Measurements from ENCODE around the gene EXOC6. TPM values are rescaled to one million over a fixed set of nuclear protein-coding genes. Genes with fewer than 3 reads are reported as not detected.

Gene EXOC6
- total and polyA plus RNA-seq, 2 of the 13 experiments (the other 11 are each of a cell fraction or from before 2014, with no cell fraction given), result 22.2 to 29.2 TPM

DNA sequence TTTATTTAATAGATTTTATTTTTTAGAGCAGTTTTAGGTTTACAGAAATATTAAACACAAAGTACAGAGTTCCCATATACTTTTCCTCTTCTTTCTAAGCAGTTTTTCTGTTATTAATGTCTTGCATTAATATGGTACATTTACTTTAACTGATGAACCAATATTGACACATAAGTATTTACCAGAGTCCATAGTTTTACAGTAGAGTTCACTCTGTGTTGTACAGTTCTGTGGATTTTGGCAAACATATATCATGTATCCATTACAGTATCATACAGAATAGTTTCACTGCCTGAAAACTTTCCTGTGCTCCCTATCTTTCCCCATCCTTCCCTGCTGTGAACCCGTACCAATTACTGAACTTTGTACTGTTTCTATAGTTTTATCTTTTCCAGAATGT is 55.3 kb downstream of the EXOC6 start (continued):
- TF ChIP-seq, protein P1, sequence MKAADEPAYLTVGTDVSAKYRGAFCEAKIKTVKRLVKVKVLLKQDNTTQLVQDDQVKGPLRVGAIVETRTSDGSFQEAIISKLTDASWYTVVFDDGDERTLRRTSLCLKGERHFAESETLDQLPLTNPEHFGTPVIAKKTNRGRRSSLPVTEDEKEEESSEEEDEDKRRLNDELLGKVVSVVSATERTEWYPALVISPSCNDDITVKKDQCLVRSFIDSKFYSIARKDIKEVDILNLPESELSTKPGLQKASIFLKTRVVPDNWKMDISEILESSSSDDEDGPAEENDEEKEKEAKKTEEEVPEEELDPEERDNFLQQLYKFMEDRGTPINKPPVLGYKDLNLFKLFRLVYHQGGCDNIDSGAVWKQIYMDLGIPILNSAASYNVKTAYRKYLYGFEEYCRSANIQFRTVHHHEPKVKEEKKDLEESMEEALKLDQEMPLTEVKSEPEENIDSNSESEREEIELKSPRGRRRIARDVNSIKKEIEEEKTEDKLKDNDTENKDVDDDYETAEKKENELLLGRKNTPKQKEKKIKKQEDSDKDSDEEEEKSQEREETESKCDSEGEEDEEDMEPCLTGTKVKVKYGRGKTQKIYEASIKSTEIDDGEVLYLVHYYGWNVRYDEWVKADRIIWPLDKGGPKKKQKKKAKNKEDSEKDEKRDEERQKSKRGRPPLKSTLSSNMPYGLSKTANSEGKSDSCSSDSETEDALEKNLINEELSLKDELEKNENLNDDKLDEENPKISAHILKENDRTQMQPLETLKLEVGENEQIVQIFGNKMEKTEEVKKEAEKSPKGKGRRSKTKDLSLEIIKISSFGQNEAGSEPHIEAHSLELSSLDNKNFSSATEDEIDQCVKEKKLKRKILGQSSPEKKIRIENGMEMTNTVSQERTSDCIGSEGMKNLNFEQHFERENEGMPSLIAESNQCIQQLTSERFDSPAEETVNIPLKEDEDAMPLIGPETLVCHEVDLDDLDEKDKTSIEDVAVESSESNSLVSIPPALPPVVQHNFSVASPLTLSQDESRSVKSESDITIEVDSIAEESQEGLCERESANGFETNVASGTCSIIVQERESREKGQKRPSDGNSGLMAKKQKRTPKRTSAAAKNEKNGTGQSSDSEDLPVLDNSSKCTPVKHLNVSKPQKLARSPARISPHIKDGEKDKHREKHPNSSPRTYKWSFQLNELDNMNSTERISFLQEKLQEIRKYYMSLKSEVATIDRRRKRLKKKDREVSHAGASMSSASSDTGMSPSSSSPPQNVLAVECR (CRISPR knock-in tag; IDR thresholded peaks at IDR 0.05; ENCODE audit: borderline replicate concordance), result no peak
- no peak for TF ChIP-seq MAFG (CRISPR knock-in tag; IDR thresholded peaks at IDR 0.05)
- no peak for TF ChIP-seq ZNF776 (CRISPR knock-in tag; IDR thresholded peaks at IDR 0.05)
- TF ChIP-seq SP4 (CRISPR knock-in tag; IDR thresholded peaks at IDR 0.05), result no peak
- TF ChIP-seq, protein P2, sequence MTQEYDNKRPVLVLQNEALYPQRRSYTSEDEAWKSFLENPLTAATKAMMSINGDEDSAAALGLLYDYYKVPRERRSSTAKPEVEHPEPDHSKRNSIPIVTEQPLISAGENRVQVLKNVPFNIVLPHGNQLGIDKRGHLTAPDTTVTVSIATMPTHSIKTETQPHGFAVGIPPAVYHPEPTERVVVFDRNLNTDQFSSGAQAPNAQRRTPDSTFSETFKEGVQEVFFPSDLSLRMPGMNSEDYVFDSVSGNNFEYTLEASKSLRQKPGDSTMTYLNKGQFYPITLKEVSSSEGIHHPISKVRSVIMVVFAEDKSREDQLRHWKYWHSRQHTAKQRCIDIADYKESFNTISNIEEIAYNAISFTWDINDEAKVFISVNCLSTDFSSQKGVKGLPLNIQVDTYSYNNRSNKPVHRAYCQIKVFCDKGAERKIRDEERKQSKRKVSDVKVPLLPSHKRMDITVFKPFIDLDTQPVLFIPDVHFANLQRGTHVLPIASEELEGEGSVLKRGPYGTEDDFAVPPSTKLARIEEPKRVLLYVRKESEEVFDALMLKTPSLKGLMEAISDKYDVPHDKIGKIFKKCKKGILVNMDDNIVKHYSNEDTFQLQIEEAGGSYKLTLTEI (CRISPR knock-in tag; conservative IDR thresholded peaks at IDR 0.05), result no peak
- no peak for TF ChIP-seq ELF4 (CRISPR knock-in tag; IDR thresholded peaks at IDR 0.05; ENCODE audit: borderline replicate concordance)
- no peak for TF ChIP-seq GTF2F1 (IDR thresholded peaks at IDR 0.05; ENCODE audit: low read length)
- TF ChIP-seq GATAD2A (CRISPR knock-in tag; IDR thresholded peaks at IDR 0.05), result peak; percentile 60; the same call in 1 of the 2 replicates
- peak; percentile 8; the same call in 1 of the 2 replicates for TF ChIP-seq NR2F6 (IDR thresholded peaks at IDR 0.05)
- TF ChIP-seq NR2F6 (CRISPR knock-in tag; IDR thresholded peaks at IDR 0.05), result no peak
- TF ChIP-seq ZNF605 (CRISPR knock-in tag; IDR thresholded peaks at IDR 0.05), result no peak
- TF ChIP-seq, protein P3, sequence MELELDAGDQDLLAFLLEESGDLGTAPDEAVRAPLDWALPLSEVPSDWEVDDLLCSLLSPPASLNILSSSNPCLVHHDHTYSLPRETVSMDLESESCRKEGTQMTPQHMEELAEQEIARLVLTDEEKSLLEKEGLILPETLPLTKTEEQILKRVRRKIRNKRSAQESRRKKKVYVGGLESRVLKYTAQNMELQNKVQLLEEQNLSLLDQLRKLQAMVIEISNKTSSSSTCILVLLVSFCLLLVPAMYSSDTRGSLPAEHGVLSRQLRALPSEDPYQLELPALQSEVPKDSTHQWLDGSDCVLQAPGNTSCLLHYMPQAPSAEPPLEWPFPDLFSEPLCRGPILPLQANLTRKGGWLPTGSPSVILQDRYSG (CRISPR knock-in tag; IDR thresholded peaks at IDR 0.05), result no peak
- TF ChIP-seq, protein P4, sequence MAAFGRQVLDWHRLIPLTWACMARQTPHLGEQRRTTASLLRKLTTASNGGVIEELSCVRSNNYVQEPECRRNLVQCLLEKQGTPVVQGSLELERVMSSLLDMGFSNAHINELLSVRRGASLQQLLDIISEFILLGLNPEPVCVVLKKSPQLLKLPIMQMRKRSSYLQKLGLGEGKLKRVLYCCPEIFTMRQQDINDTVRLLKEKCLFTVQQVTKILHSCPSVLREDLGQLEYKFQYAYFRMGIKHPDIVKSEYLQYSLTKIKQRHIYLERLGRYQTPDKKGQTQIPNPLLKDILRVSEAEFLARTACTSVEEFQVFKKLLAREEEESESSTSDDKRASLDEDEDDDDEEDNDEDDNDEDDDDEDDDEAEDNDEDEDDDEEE (CRISPR knock-in tag; IDR thresholded peaks at IDR 0.05), result no peak
- TF ChIP-seq TBX3 (IDR thresholded peaks at IDR 0.05; ENCODE audit: borderline replicate concordance), result peak; percentile 18; the same call in 1 of the 2 replicates
- TF ChIP-seq, protein P5, sequence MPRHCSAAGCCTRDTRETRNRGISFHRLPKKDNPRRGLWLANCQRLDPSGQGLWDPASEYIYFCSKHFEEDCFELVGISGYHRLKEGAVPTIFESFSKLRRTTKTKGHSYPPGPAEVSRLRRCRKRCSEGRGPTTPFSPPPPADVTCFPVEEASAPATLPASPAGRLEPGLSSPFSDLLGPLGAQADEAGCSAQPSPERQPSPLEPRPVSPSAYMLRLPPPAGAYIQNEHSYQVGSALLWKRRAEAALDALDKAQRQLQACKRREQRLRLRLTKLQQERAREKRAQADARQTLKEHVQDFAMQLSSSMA (CRISPR knock-in tag; IDR thresholded peaks at IDR 0.05), result no peak
- no peak for TF ChIP-seq NCOA5 (CRISPR knock-in tag; IDR thresholded peaks at IDR 0.05)
- no peak for TF ChIP-seq NFATC3 (CRISPR knock-in tag; IDR thresholded peaks at IDR 0.05)
- TF ChIP-seq ZNF777 (CRISPR knock-in tag; IDR thresholded peaks at IDR 0.05), result no peak
- TF ChIP-seq PHF5A (CRISPR knock-in tag; IDR thresholded peaks at IDR 0.05; ENCODE audit: low read depth, unreplicated experiment), result no peak
- peak; percentile 15; the same call in 1 of the 2 replicates for TF ChIP-seq HMG20A (CRISPR knock-in tag; IDR thresholded peaks at IDR 0.05; ENCODE audit: borderline replicate concordance)
- no peak for TF ChIP-seq ZBTB8A (CRISPR knock-in tag; IDR thresholded peaks at IDR 0.05; ENCODE audit: borderline replicate concordance, low read depth)
